GM19043 (cell line): ENCODE data around the gene LSMEM2.
"Not testable (repeated sequence)": the region's sequence is repeated elsewhere in the genome, so short reads cannot be mapped to it uniquely, and the experiment has no call there.

Experiments used
- ATAC-seq: cut with Tn5 transposase; IDR thresholded peaks from one replicate; pipeline ENCODE4 v1.9.1; 2021; ENCODE audit warnings: low read depth; ENCODE audit not compliant: unreplicated experiment

The LSMEM2 gene

DNA sequence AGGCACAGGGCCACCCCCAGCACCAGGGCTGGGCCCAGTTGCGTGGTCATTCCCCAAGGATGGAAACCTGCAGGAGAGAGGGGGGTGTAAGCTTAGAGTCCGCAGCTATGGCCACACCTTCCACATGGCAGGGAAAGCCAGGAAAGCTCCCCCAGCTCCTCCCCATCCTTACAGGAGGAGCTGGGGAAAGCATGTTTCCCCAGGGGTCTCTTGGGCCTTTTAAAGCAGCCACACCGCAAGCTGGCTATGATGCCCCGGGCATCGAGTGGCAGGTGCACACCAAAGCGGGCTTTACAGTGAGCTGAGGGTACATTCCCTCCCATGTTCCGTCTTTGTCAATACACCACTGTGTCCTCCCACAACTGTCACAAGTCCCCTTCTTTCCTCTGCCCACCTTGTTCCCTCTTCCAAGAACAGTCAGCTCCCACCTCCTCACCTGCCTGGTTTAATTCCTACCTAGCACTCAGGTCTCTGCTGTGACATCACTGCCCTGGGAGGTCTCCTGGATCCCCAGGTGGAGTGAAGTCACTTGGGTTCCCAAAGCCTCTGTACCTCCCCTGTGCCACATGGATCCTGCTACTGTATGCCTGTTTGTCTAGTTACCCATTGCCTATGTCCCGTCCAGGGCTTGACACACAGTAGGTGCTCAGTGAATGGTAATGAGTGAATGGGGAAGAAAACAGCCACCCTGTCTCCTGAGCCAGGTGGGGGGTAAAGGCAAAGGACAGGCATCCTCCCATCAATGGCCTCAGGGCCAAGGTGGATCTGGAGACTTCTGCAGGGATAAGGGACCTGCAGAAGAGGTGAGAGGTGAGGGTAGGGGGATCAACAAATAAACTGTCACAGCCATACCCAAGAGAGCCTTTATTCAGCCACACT lies 16.9 kb downstream of the LSMEM2 start:
- ATAC-seq = no peak

DNA sequence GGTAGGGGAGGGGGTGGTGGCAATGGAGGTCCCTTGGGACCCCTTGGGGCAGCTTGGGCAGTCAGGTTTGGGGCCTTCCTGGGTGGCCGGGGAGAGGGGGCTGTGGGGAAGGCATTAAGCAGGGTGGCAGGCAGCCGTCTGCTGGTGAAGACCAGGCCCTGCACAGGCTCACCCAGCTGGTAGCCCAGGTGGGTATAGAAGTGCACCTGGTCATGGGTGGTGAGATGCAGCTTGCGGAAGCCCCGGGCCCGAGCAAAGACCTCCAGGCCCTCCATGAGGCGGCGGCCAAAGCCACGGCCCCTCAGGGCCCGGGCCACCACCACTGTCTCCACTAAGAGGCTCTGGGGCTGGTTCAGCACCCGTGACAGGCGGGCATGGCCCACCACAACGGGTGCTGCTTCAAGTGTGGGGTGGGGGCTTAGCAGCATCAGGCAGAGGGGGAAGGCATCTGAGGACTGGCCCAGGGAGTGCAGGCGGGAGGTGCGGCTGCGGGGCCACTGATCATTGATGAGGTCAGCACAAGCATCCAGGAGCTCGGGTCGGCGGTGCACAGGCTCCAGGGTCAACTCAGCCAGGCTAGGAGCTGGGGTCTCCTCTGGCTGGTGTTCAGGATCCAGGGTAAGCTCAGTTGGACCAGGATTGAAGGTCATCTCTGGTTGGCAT lies 18.0 kb downstream of the LSMEM2 start:
- no peak for ATAC-seq

DNA sequence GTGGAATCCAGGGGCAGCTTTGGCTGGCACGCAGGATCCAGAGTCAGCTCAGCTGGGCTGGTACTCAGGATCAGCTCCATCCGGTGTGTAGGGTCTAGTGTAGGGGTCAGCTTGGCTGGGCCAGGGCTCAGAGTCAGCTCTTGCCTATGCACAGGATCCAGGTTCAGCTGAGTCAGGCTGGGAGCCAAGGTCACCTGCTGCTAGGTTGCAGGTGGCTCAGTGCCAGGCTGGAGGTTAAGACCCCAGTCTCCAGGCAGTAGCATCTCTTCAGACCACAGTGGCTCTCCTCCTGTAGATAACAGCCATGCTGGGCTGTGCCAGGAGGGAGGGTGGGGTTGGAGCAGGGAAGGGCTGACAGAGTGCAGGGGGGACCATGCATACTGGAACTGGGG lies 18.5 kb downstream of the LSMEM2 start:
- no peak for ATAC-seq

DNA sequence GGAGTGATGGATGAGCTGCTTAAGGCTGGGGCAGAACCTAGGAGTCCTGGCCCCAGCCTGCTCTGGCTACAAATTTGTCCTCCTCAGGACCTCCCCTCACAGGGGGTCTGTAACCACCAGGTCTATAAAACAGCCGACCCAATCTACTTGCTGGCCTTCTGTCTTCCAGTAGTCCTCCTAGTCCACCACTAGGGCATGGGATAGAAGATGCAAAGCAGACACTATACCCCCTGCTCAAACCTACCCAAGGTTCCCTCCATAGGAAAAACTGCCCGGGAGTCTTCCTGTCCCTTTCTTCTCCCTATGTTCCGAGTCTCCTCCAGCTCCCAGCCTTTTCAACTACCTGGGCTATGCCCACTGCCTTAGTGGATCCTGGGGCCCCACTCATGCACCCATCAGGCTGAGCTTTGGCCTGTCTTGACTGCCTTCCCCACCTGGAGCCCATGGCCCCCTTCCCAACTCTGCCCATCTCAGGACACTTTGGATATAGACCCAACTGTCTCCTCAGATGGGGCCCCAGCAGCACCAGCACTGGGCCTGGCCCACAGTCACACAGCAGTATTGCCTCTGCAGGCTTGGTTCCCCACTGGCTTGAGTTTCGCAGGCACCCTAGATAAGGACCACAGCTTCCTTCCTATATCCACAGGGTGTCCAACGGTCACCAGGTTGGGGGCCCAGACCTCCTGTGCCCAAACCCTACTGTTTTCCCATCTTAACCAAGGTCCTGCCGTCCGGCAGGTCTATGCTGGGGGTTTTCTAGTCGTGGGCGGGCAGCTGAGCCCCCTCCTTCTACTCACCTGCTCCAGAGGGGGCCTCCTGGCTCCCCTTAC lies 19.2 kb downstream of the LSMEM2 start:
- no peak for ATAC-seq

DNA sequence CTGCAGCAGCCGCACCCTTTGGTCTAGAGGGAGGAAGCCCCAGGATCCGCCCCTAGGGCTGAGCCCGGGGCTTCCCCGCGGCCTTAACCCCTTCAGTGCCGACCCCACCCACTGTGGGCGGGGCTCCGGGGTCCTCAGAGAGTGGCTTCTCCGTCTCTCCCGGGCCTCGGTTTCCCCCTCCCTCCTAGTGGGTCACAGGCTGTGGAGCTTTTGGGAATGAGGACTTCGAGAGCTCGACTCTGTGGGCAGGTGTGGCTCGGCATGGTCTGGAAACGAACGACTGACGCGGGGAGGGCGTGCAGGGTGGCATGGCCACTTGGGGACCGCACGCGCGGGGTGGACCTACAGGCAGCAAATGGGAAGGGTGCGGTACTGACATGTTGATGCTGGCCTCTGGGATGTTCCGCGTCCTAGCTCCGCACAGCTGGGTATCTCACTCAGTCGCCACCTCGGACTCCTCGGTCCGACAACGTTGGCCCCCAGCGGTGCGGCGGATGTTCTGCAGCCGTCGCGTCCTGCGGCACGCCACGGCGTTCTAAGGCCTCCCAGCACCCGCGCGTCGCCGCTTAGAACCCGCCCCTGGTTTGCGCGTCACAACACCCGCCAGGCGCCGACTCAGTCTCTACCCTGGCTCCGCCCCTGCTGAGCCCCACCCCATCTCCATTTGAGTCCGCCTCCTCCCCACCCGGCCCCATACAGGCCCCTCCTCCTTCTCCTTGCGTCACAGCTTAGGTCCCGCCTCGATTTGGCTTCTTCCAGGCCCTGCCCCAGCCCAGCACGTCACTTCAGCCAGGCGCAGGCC lies 20.1 kb downstream of the LSMEM2 start, which contains the start of the genes HYAL3 and NAA80:
Gene HYAL3, minus strand, starts transcription at position 570 of the 802 bp plus-strand sequence. CDS start 3,803 bp downstream, outside the sequence.
Gene NAA80, minus strand, starts transcription at position 570 of the 802 bp plus-strand sequence. CDS start 1,942 bp downstream, outside the sequence.
- ATAC-seq = peak; percentile 84

DNA sequence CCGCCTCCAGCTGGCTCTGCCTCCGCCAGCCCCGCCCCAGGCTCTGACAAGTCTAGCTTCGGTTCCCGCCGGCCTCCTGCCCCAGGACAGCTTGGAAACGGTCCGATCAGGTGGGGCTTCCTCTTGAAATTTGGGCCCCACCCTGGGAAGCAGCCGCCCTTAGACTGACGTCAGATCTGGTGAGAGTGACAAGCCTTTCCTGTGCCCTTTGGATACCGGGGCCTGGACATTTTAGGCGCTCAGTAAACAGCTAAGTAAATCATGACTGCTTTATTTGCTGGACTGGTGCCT lies 20.7 kb downstream of the LSMEM2 start:
- ATAC-seq = no peak

DNA sequence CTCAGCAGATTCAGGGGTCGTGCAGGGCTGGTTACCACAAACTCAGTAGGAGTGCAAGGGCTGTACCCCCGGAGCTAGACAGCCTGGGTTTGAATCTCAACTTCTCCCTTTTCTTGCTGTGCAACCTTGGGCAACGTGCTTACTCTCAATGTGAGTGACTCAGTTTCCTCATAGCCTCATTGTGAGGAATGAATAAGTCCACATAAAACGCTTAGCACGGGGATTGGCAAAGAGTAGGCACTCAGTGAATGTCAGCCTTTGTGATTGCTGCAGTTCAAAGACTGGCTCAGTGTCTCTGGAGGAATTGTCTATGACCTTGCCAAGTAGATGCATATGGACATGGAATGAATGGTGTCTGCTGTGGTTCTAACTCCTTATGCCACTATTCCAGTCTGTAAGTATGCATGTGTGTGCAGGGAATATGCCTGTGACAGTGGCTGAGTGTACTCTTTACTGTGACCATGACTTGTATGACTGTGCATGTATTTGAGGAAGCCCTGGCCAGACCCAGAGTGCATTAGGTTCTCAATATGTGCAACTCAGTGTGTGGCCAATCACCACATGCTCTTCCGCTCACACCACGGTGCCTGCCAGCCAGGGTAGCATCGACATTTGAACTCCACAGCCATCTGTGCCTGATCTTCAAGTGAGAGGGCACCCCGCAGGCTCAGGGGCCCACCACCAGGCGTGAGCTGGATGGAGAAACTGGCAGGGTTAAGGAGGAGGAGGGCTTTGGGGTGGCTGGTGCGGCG lies 21.2 kb downstream of the LSMEM2 start:
- ATAC-seq = no peak

DNA sequence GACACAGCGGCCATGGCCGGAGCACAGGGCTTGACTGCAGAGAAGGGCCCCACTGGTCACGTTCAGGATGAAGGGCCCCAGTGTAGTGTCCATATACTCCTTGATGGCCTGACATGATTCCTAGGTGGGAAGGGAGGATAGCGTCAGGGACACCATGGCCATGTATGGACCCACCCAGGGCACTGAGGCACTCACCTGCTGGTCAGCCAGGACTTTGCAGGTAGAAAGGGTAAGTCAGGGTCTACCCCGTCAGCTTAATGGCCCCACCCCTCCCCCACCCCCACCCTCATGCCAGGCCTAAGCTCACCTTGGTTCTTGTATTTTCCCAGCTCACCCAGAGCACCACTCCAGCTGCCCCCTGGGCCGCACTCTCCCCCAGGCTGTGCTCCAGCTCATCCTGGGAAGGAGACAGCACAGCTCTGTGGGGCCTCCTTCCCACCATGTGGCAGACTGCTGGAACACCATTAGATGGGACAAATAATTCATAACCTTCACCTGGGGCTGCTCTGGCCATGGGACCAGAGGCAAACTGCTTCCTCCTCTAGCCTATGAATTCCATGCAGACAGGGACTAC lies 21.9 kb downstream of the LSMEM2 start:
- ATAC-seq = no peak

DNA sequence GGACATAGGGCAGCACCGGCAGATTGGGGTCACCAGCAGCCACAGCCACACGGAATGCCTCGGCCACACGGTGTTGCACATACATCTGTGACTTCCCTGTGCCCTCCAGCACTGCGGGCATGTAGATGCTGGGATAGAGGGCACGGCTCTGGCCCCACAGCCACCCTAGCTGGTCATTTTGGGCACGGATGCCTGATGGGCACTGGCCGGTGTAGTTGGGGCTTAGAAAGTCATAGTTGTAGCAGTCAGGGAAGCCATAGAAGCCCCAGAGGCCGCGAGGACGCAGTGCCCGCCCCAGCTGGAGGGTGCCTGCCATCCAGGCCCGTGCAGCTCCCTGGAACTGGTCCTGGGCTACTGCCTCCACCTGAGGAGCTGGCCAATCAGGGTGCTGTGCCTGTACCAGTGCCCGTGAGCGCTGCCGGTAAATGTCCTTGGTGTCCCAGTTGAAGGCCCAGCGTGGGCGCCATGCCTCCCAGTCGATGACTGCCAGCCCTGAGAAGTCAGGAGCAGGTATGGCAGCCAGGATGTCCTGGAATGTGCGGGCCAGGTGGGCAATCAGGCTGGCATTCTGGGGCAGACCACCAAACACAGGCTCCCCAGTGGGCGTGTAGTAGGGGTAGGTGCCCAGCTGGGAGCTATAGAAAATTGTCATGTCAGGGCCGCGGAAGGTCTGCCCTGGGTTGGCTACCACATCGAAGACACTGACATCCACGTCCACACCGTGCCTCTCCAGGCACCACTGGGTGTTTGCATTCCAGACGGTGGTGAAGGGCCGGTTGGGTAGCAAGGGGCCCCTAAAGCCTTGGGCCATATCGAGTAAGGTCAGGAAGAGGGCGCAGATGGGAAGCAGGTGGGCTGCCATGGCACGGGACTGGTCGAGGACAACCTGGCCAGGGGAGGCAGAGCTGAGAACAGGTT lies 23.5 kb downstream of the LSMEM2 start:
- no peak for ATAC-seq

DNA sequence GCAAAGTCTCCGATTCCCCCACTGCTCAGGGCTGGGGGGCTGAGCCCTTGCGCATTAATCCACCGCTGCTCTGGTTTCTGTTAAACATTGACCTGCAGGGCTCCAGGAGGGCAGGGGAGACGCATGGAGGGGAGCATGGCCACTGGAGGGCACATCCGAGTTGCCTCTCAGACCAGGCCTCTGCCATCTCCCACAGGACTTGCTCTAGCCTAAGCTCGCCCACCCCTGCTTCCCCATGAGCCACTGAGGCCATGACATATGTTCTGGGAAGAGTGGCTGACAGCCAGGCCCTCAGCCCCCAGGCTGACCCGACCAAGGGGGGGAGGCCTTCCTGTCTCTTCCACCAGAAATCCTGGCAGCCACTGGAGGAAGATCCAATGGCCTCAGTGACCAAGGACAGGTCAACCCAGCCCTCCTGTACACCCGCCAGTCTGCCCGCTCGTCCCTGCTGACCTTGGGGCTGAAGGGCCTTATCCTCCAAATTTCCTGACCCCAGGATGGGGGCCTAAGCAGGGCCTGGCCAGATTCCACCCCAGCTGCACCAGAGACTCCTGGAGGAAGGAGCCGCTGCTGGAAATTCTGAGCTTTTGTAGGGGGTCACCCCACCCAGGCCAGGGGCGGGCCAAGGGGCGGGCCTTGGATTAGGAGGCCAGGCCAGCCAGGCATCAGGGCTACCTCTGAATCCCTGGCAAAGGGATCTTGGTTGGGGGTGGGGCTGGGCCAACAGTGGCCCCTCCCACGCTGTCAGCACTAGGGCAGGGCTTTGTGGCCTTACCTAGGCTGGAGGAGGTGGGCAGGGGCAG lies 24.3 kb downstream of the LSMEM2 start, which contains the start of gene HYAL1:
Gene HYAL1, minus strand, starts transcription at position 562 of the 803 bp plus-strand sequence. CDS start 618 bp downstream, outside the sequence.
- ATAC-seq = no peak

DNA sequence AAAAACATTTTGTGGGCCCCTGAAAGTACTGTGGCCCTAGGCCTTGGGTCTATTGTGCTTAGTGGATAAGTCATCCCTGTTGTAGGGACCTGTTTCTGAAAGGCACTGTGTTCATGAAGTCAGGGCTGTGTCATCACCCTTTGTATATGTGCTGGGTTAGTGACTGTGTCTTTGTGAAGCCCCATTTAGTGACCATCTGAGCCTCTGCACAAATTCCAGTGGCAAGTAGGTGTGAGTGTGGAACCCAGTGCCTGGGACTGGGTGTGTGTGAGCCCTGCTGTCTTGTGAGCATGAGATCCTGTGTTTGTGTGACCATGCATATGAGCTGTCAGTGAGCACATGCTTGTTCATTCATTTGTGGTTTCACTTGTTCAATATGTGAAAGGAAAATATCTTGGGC lies 25.7 kb downstream of the LSMEM2 start:
- no peak for ATAC-seq

DNA sequence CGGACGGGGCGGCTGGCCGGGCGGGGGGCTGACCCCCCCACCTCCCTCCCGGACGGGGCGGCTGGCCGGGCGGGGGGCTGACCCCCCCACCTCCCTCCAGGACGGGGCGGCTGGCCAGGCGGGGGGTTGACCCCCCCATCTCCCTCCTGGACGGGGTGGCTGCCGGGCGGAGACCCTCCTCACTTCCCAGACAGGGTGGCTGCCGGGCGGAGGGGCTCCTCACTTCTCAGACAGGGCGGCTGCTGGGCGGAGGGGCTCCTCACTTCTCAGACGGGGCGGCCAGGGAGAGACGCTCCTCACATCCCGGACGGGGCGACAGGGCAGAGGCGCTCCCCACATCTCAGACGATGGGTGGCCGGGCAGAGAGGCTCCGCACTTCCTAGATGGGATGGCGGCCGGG lies 33.2 kb downstream of the LSMEM2 start:
- ATAC-seq = not testable (repeated sequence)

DNA sequence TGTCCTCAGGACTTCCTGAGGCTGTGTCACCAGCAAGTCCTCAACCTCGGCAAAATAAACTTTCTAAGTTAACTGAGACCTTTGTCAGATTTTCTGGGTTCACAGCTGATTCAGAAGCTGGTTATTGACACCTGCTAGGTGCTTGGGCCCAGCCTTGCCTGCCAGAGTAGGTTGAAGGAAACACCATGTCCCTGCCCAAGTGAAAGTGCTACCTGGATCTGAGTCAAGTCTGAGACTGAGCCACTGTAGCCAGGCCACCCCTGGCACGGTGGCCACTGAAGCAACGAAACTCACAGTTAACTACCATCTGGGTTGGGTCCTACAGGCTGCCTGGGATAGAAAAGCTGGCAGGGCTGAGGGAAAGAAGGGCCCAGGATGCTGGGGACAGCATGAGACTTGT lies 35.5 kb downstream of the LSMEM2 start:
- no peak for ATAC-seq

DNA sequence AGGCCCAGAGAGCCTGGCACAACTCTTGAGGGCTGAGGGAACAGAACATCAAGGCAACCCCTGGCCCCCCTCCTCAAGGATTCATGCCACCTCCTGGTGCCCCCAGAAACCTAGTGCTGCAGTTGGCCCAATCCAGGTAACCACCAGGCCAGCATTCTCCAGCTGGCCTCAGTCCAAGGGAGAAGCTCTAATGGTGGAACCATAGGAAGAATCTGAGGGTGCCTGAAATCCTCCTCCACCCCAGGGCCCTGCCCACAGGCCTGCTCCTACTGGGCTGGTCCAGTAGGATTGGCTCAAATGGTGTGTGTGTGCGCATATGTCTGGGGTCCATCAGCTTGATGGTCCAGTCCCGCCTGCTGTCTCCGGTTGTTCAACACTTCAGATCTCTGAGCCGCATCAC lies 35.9 kb downstream of the LSMEM2 start:
- no peak for ATAC-seq

DNA sequence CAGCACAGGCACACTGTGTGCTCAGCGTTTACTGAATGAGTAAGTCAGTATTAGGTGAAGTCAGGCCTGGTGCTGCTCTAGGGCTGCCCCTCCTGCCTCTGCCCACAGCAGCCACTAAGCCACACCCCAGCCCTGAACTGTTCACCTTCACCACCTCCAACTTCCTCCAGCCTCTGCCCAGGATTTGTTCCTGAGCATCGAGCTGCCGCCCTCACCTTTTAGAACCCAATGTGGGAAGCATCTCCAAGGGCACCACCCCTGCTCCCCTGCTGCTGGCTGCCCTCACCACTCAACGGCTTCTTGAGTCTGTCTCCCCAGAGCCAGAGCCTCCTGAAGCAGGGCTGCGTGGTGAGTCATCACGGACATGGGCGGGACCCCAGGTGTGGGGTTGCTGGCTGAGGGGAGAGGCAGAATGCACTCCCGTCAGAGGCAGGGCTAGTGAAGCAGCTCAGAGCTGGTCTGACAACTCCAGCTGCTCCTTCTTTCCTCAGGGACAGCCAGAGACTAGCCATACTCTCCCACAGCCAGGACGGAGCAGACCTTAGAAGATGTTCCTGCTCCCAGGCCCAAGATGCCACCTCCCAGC lies 37.9 kb downstream of the LSMEM2 start:
- no peak for ATAC-seq

DNA sequence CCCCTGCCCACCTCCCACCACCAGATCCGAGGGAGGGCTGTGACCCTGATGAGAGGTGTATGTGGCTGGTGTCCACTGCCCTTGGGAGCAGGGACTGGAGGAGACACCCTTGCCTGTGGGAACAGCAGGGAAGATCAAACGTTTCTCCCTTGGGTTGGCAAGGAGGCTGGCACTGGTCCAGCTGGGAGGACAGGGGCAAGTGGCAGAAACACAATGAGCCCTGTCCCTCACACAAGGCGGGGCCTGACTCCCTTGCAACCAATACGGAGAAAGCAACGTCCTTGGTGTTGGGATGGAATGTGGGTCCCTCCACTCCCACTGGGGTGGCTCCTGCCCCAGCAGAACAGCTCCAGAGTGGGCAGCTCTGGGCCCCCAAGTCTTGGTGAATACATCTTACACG lies 38.4 kb downstream of the LSMEM2 start:
- ATAC-seq = no peak

DNA sequence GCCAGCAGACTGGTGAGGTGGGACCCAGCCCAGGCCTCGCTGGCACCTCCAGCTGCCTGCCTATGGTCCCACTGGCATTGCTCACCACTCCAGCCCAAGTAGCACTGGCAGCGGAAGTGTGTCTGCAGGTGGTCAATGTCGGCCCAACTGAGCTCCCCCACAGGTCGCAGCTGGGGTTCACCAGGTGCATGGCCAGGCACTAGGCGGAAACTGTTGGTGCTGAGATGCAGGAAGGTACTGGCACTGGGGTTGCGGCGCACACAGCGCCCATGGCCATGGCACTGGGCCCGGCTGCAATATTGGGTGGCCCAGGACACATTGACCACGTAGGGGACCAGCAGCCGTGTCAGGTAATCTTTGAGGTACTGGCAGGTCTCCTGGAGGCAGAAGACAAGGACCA lies 39.3 kb downstream of the LSMEM2 start:
- no peak for ATAC-seq
